Neural cell (in vitro differentiated cells): ENCODE data around the gene CENPQ. TPM values are rescaled to one million over a fixed set of nuclear protein-coding genes. Genes with fewer than 3 reads are reported as not detected.

Source experiments
- H2AFZ ChIP-seq: fragments of 200-600, 300-800 bp; sonication (generic), shearing (Covaris generic); 2 replicates; pipeline ENCODE4 v1.6.0; 2014; ENCODE audit warnings: low read depth, mild to moderate bottlenecking, antibody characterized with exemption, low read length, moderate library complexity
- H3F3A ChIP-seq: fragments of 200-600 bp; shearing (Covaris generic); 2 replicates; pipeline ENCODE4 v1.6.1; 2016; ENCODE audit warnings: mild to moderate bottlenecking, moderate library complexity, mixed read lengths, antibody characterized with exemption, low read length; ENCODE audit not compliant: insufficient read depth, poor library complexity, severe bottlenecking
- H3K27ac ChIP-seq: fragments of 200-600, 300-800 bp; sonication (generic), shearing (Covaris generic); 2 replicates; pipeline ENCODE4 v1.5.1; 2014; ENCODE audit warnings: mild to moderate bottlenecking, low read length, moderate library complexity
- H3K27me3 ChIP-seq: fragments of 300-800, 200-600 bp; sonication (generic), shearing (Covaris generic); 2 replicates; pipeline ENCODE4 v1.6.0; 2014; ENCODE audit warnings: mild to moderate bottlenecking, low read depth, low read length, moderate library complexity; ENCODE audit not compliant: insufficient read depth
- H3K36me3 ChIP-seq: fragments of 300-800, 200-600 bp; sonication (generic), shearing (Covaris generic); 2 replicates; pipeline ENCODE4 v1.5.1; 2014; ENCODE audit warnings: mild to moderate bottlenecking, antibody characterized with exemption, low read length, moderate library complexity; ENCODE audit not compliant: insufficient read depth
- H3K4me2 ChIP-seq: fragments of 300-800, 200-600 bp; sonication (generic), shearing (Covaris generic); 2 replicates; pipeline ENCODE4 v1.6.0; 2014; ENCODE audit warnings: mild to moderate bottlenecking, low read length
- H3K4me3 ChIP-seq: fragments of 300-800, 200-600 bp; sonication (generic), shearing (Covaris generic); 2 replicates; pipeline ENCODE4 v1.5.1; 2014; ENCODE audit warnings: mild to moderate bottlenecking, low read length, moderate library complexity
- H3K79me2 ChIP-seq: fragments of 200-600 bp; shearing (Covaris generic); replicated peaks from 2 replicates; pipeline ENCODE4 v1.6.0; 2014; ENCODE audit warnings: mild to moderate bottlenecking, low read length, moderate library complexity; ENCODE audit not compliant: insufficient read depth
- H3K9ac ChIP-seq: fragments of 300-800, 200-600 bp; sonication (generic), shearing (Covaris generic); 2 replicates; pipeline ENCODE4 v1.6.1; 2016; ENCODE audit warnings: mild to moderate bottlenecking, low read length, mixed read lengths
- H3K9me2 ChIP-seq: fragments of 200-600 bp; shearing (Covaris generic); 2 replicates; pipeline ENCODE4 v1.6.1; 2016; ENCODE audit warnings: mild to moderate bottlenecking, low read length, mixed read lengths; ENCODE audit not compliant: insufficient read depth
- H3K9me3 ChIP-seq: fragments of 200-600, 300-800 bp; sonication (generic), shearing (Covaris generic); 2 replicates; pipeline ENCODE4 v1.6.1; 2016; ENCODE audit warnings: mild to moderate bottlenecking, mixed run types, low read length, moderate library complexity, mixed read lengths
- H4K20me1 ChIP-seq: fragments of 200-600 bp; shearing (Covaris generic); 2 replicates; pipeline ENCODE4 v1.6.1; 2016; ENCODE audit warnings: mild to moderate bottlenecking, mixed run types; ENCODE audit not compliant: insufficient read depth
- EP300 ChIP-seq: fragments of 450-650 bp; conservative IDR thresholded peaks from 2 replicates; pipeline ENCODE4 v1.6.1; 2014; ENCODE audit warnings: antibody characterized with exemption, mild to moderate bottlenecking, moderate library complexity; ENCODE audit not compliant: poor library complexity, severe bottlenecking
- EZH2 ChIP-seq: fragments of 200-600, 300-800 bp; shearing (Covaris generic), sonication (generic); IDR thresholded peaks from 2 replicates; pipeline ENCODE4 v1.6.1; 2014; ENCODE audit warnings: antibody characterized with exemption, low read length, borderline replicate concordance, mild to moderate bottlenecking; ENCODE audit not compliant: insufficient read depth, poor library complexity, severe bottlenecking
- MXI1 ChIP-seq: fragments of 450-650 bp; conservative IDR thresholded peaks from 2 replicates; pipeline ENCODE4 v1.6.1; 2014; ENCODE audit warnings: antibody characterized with exemption, mild to moderate bottlenecking; ENCODE audit not compliant: poor library complexity, severe bottlenecking
- POLR2AphosphoS5 ChIP-seq: IDR thresholded peaks from 2 replicates; pipeline ENCODE4 v1.6.1; 2012
- RAD21 ChIP-seq: fragments of 450-650 bp; conservative IDR thresholded peaks from 2 replicates; pipeline ENCODE4 v1.6.1; 2014; ENCODE audit warnings: antibody characterized with exemption, mild to moderate bottlenecking, moderate library complexity
- SMC3 ChIP-seq: fragments of 450-650 bp; conservative IDR thresholded peaks from 2 replicates; pipeline ENCODE4 v1.6.1; 2014; ENCODE audit warnings: antibody characterized with exemption, mild to moderate bottlenecking, moderate library complexity; ENCODE audit not compliant: poor library complexity
- TAF1 ChIP-seq: IDR thresholded peaks from 2 replicates; pipeline ENCODE4 v1.6.1; 2012; ENCODE audit warnings: low read depth
- polyA plus RNA-seq: library from polyadenylated mRNA; depleted of rRNA; stranded (reverse); fragments of >200 nt; gene quantifications from 2 replicates; pipeline ENCODE4 v1.2.3, GENCODE V29; 2014
- TF ChIP-seq, protein P1 (sequence below): fragments of 450-650 bp; IDR thresholded peaks from 2 replicates; pipeline ENCODE4 v1.5.1; 2014; ENCODE audit warnings: antibody characterized with exemption, mild to moderate bottlenecking, moderate library complexity; ENCODE audit not compliant: poor library complexity, severe bottlenecking
- TF ChIP-seq, protein P2 (sequence below): IDR thresholded peaks from 2 replicates; pipeline ENCODE4 v1.6.1; 2012; ENCODE audit warnings: borderline replicate concordance

Gene CENPQ
- polyA plus RNA-seq, 1 donor from 2014 or later: 8.8 TPM

- Histone ChIP-seq H3K4me2 (no peak overlapping the region), H4K20me1 (no peaks in the 10 kb centered on the region), H3K79me2 (no peaks in the 10 kb centered on the region), H3K4me3 (no peak overlapping the region), H3K27me3 (no peaks in the 10 kb centered on the region), H2AFZ (no peak overlapping the region), H3K9ac (no peak overlapping the region), H3F3A (no peaks in the 10 kb centered on the region), H3K9me3 (no peaks in the 10 kb centered on the region), H3K9me2 (no peaks in the 10 kb centered on the region), H3K27ac (no peak overlapping the region), H3K36me3 (no peaks in the 10 kb centered on the region)
- TF ChIP-seq TAF1: no peak
- TF ChIP-seq POLR2AphosphoS5: no peak
- TF ChIP-seq, protein P1, sequence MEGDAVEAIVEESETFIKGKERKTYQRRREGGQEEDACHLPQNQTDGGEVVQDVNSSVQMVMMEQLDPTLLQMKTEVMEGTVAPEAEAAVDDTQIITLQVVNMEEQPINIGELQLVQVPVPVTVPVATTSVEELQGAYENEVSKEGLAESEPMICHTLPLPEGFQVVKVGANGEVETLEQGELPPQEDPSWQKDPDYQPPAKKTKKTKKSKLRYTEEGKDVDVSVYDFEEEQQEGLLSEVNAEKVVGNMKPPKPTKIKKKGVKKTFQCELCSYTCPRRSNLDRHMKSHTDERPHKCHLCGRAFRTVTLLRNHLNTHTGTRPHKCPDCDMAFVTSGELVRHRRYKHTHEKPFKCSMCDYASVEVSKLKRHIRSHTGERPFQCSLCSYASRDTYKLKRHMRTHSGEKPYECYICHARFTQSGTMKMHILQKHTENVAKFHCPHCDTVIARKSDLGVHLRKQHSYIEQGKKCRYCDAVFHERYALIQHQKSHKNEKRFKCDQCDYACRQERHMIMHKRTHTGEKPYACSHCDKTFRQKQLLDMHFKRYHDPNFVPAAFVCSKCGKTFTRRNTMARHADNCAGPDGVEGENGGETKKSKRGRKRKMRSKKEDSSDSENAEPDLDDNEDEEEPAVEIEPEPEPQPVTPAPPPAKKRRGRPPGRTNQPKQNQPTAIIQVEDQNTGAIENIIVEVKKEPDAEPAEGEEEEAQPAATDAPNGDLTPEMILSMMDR: no peak
- TF ChIP-seq, protein P2, sequence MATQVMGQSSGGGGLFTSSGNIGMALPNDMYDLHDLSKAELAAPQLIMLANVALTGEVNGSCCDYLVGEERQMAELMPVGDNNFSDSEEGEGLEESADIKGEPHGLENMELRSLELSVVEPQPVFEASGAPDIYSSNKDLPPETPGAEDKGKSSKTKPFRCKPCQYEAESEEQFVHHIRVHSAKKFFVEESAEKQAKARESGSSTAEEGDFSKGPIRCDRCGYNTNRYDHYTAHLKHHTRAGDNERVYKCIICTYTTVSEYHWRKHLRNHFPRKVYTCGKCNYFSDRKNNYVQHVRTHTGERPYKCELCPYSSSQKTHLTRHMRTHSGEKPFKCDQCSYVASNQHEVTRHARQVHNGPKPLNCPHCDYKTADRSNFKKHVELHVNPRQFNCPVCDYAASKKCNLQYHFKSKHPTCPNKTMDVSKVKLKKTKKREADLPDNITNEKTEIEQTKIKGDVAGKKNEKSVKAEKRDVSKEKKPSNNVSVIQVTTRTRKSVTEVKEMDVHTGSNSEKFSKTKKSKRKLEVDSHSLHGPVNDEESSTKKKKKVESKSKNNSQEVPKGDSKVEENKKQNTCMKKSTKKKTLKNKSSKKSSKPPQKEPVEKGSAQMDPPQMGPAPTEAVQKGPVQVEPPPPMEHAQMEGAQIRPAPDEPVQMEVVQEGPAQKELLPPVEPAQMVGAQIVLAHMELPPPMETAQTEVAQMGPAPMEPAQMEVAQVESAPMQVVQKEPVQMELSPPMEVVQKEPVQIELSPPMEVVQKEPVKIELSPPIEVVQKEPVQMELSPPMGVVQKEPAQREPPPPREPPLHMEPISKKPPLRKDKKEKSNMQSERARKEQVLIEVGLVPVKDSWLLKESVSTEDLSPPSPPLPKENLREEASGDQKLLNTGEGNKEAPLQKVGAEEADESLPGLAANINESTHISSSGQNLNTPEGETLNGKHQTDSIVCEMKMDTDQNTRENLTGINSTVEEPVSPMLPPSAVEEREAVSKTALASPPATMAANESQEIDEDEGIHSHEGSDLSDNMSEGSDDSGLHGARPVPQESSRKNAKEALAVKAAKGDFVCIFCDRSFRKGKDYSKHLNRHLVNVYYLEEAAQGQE: no peak
- TF ChIP-seq MXI1: no peak
- no peak for TF ChIP-seq EZH2
- TF ChIP-seq EP300: no peak
- TF ChIP-seq RAD21: no peak
- TF ChIP-seq SMC3: no peak
These were observed 27.5 kb downstream of the CENPQ start for GRCh38 chr6:49490633-49491032.

DNA sequence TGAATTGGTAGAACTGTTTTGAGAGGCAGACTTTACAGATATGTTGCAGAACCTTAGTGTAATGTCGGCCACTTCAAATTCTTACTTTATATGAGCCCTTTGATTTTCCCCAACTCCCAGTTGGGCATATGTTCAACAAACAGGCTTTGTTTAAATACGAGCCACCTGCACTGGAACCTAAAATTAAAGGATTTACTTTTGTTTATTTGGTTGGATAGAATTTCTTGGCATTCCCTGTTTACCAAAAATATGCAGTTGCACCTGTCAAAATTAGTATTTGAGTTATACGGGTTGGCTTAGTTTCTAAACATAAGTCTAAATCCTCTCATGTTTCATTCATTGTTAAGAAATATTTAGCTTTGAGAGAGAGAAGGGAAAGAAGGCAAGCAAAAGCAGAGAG is 34.1 kb downstream of the CENPQ start:
- Histone ChIP-seq H3K27me3 (no peaks in the 10 kb centered on the region), H3K4me3 (no peak overlapping the region), H3K9me3 (no peaks in the 10 kb centered on the region), H3F3A (no peaks in the 10 kb centered on the region), H3K9me2 (no peaks in the 10 kb centered on the region), H3K36me3 (no peaks in the 10 kb centered on the region), H3K27ac (no peak overlapping the region), H4K20me1 (no peaks in the 10 kb centered on the region), H3K79me2 (no peaks in the 10 kb centered on the region), H2AFZ (no peak overlapping the region), H3K4me2 (no peak overlapping the region), H3K9ac (no peak overlapping the region)
- TF ChIP-seq MXI1 (no peak), TAF1 (no peak), SMC3 (no peak), RAD21 (no peak), EP300 (no peak), EZH2 (no peak), POLR2AphosphoS5 (no peak)
- TF ChIP-seq, protein P1: no peak
- TF ChIP-seq, protein P2: no peak
